ENCODE measurements around the gene ADAMTSL1.

Gene ADAMTSL1

GRCh38 chr9:18461496-18461895, 12.5 kb upstream of the ADAMTSL1 start:
- DNase-seq = no peak
- Histone ChIP-seq H3K79me2 (ENCODE audit: insufficient read depth, low read length) (no peaks in the 10 kb centered on the region), H3K9me3 (ENCODE audit: insufficient read depth, low read length, severe bottlenecking) (no peaks in the 10 kb centered on the region), H3K4me3 (ENCODE audit: low read depth in 1 of 2, low read length in 2 of 2) (no peak overlapping the region), H3K9ac (ENCODE audit: low read depth, low read length) (no peak overlapping the region), H2AFZ (ENCODE audit: low read depth, low read length) (no peak overlapping the region), H3K36me3 (ENCODE audit: insufficient read depth, low read length) (no peaks in the 10 kb centered on the region), H3K4me2 (ENCODE audit: insufficient read depth, low read length) (no peak overlapping the region), H3K27ac (ENCODE audit: low read length) (no peak overlapping the region), H4K20me1 (ENCODE audit: insufficient read depth, low read length) (no peaks in the 10 kb centered on the region), H3K4me1 (ENCODE audit: insufficient read depth, low read length) (no peaks in the 10 kb centered on the region), H3K27me3 (ENCODE audit: insufficient read depth, low read length, poor library complexity) (peaks cover 5% of the 10 kb centered on the region)
- no peak for TF ChIP-seq EZH2 (IDR thresholded peaks at IDR 0.05; ENCODE audit: borderline replicate concordance, low read depth, low read length, severe bottlenecking)
- TF ChIP-seq CTCF (IDR thresholded peaks at IDR 0.05; ENCODE audit: borderline replicate concordance, extremely low read depth, low read length, poor library complexity, severe bottlenecking) = no peak
- ATAC-seq (ENCODE audit: insufficient read depth, low read depth) = no peak

GRCh38 chr9:18463991-18464390, 10.0 kb upstream of the ADAMTSL1 start:
- H3K4me3 ChIP-seq (ENCODE audit: low read depth in 1 of 2, low read length in 2 of 2) = no peak overlapping the region
- H3K4me1 ChIP-seq (ENCODE audit: insufficient read depth, low read length) = no peaks in the 10 kb centered on the region
- no peaks in the 10 kb centered on the region for H3K36me3 ChIP-seq (ENCODE audit: insufficient read depth, low read length)
- DNase-seq (no peak), ATAC-seq (ENCODE audit: insufficient read depth, low read depth) (no peak)
- H3K9me3 ChIP-seq (ENCODE audit: insufficient read depth, low read length, severe bottlenecking) = no peaks in the 10 kb centered on the region
- H3K27me3 ChIP-seq (ENCODE audit: insufficient read depth, low read length, poor library complexity) = peaks cover 5% of the 10 kb centered on the region
- no peak overlapping the region for H3K4me2 ChIP-seq (ENCODE audit: insufficient read depth, low read length)
- no peaks in the 10 kb centered on the region for H4K20me1 ChIP-seq (ENCODE audit: insufficient read depth, low read length)
- H3K79me2 ChIP-seq (ENCODE audit: insufficient read depth, low read length) = no peaks in the 10 kb centered on the region
- H3K9ac ChIP-seq (ENCODE audit: low read depth, low read length) = no peak overlapping the region
- TF ChIP-seq CTCF (IDR thresholded peaks at IDR 0.05; ENCODE audit: borderline replicate concordance, extremely low read depth, low read length, poor library complexity, severe bottlenecking) (no peak), EZH2 (IDR thresholded peaks at IDR 0.05; ENCODE audit: borderline replicate concordance, low read depth, low read length, severe bottlenecking) (no peak)
- no peak overlapping the region for H3K27ac ChIP-seq (ENCODE audit: low read length)
- no peak overlapping the region for H2AFZ ChIP-seq (ENCODE audit: low read depth, low read length)

- no peaks in the 10 kb centered on the region for H3K79me2 ChIP-seq (ENCODE audit: insufficient read depth, low read length)
- no peak overlapping the region for H3K4me2 ChIP-seq (ENCODE audit: insufficient read depth, low read length)
- no peak overlapping the region for H3K27ac ChIP-seq (ENCODE audit: low read length)
- TF ChIP-seq CTCF (IDR thresholded peaks at IDR 0.05; ENCODE audit: borderline replicate concordance, extremely low read depth, low read length, poor library complexity, severe bottlenecking) = no peak
- TF ChIP-seq EZH2 (IDR thresholded peaks at IDR 0.05; ENCODE audit: borderline replicate concordance, low read depth, low read length, severe bottlenecking) = no peak
- H4K20me1 ChIP-seq (ENCODE audit: insufficient read depth, low read length) = no peaks in the 10 kb centered on the region
- H3K4me1 ChIP-seq (ENCODE audit: insufficient read depth, low read length) = no peaks in the 10 kb centered on the region
- no peak overlapping the region for H3K4me3 ChIP-seq (ENCODE audit: low read depth in 1 of 2, low read length in 2 of 2)
- H3K9ac ChIP-seq (ENCODE audit: low read depth, low read length) = no peak overlapping the region
- no peaks in the 10 kb centered on the region for H3K36me3 ChIP-seq (ENCODE audit: insufficient read depth, low read length)
- H2AFZ ChIP-seq (ENCODE audit: low read depth, low read length) = no peak overlapping the region
- DNase-seq (no peak), ATAC-seq (ENCODE audit: insufficient read depth, low read depth) (no peak)
- H3K9me3 ChIP-seq (ENCODE audit: insufficient read depth, low read length, severe bottlenecking) = no peaks in the 10 kb centered on the region
- peaks cover 12% of the 10 kb centered on the region for H3K27me3 ChIP-seq (ENCODE audit: insufficient read depth, low read length, poor library complexity)
Observed at GRCh38 chr9:18466101-18466500, 7.9 kb upstream of the ADAMTSL1 start.

GRCh38 chr9:18467696-18468095, 6.3 kb upstream of the ADAMTSL1 start:
- no peaks in the 10 kb centered on the region for H3K9me3 ChIP-seq (ENCODE audit: insufficient read depth, low read length, severe bottlenecking)
- H4K20me1 ChIP-seq (ENCODE audit: insufficient read depth, low read length) = no peaks in the 10 kb centered on the region
- ATAC-seq (ENCODE audit: insufficient read depth, low read depth) (no peak), DNase-seq (no peak)
- no peak overlapping the region for H2AFZ ChIP-seq (ENCODE audit: low read depth, low read length)
- no peak overlapping the region for H3K27ac ChIP-seq (ENCODE audit: low read length)
- H3K4me1 ChIP-seq (ENCODE audit: insufficient read depth, low read length) = no peaks in the 10 kb centered on the region
- no peaks in the 10 kb centered on the region for H3K36me3 ChIP-seq (ENCODE audit: insufficient read depth, low read length)
- TF ChIP-seq CTCF (IDR thresholded peaks at IDR 0.05; ENCODE audit: borderline replicate concordance, extremely low read depth, low read length, poor library complexity, severe bottlenecking) (no peak), EZH2 (IDR thresholded peaks at IDR 0.05; ENCODE audit: borderline replicate concordance, low read depth, low read length, severe bottlenecking) (no peak)
- peaks cover 12% of the 10 kb centered on the region for H3K27me3 ChIP-seq (ENCODE audit: insufficient read depth, low read length, poor library complexity)
- H3K4me3 ChIP-seq (ENCODE audit: low read depth in 1 of 2, low read length in 2 of 2) = no peak overlapping the region
- H3K79me2 ChIP-seq (ENCODE audit: insufficient read depth, low read length) = no peaks in the 10 kb centered on the region
- H3K9ac ChIP-seq (ENCODE audit: low read depth, low read length) = no peak overlapping the region
- no peak overlapping the region for H3K4me2 ChIP-seq (ENCODE audit: insufficient read depth, low read length)

All from DND-41 (cell line).